HepG2 (cell line): ENCODE data around the gene PCIF1. TPM values are rescaled to one million over a fixed set of nuclear protein-coding genes. Genes with fewer than 3 reads are reported as not detected.
A peak's percentile ranks its signal among the peaks of the same experiment; 100 is the strongest.

Source experiments
- CBX2 ChIP-seq, 2 experiments: fragments of 200-600 bp in 1 of 2; sonication (generic); formaldehyde crosslinking in 1 of 2; IDR thresholded peaks; 2 replicates each; pipeline versions ENCODE4 v1.7.0 to v1.8.1; 2018 to 2022; ENCODE audit warnings: low read depth in 2 of 2, low read length in 1 of 2, mild to moderate bottlenecking in 1 of 2, missing genetic modification reagents in 1 of 2
- CEBPG ChIP-seq: IDR thresholded peaks from 2 replicates; pipeline ENCODE4 v1.6.1; 2016
- NFIC ChIP-seq: IDR thresholded peaks from 2 replicates; pipeline ENCODE4 v1.6.1; 2012; ENCODE audit warnings: mild to moderate bottlenecking, low read length, inconsistent platforms
- SKI ChIP-seq: fragments of 450-650 bp; IDR thresholded peaks from one replicate; pipeline ENCODE4 v1.6.1; 2018; ENCODE audit warnings: mild to moderate bottlenecking; ENCODE audit not compliant: partially characterized antibody
- SSRP1 ChIP-seq: IDR thresholded peaks from 2 replicates; pipeline ENCODE4 v1.6.1; 2016; ENCODE audit warnings: control low read depth
- ZFP36L2 ChIP-seq: sonication (generic); formaldehyde crosslinking; IDR thresholded peaks from 2 replicates; pipeline ENCODE4 v1.4.0; 2020; ENCODE audit warnings: missing genetic modification reagents
- ZMAT5 ChIP-seq: sonication (generic); formaldehyde crosslinking; IDR thresholded peaks from 2 replicates; pipeline ENCODE4 v1.5.0; 2020; ENCODE audit warnings: mild to moderate bottlenecking, low read depth, missing genetic modification reagents, borderline replicate concordance
- ZNF12 ChIP-seq: sonication (generic); formaldehyde crosslinking; IDR thresholded peaks from 2 replicates; pipeline ENCODE4 v1.5.0; 2020; ENCODE audit warnings: missing genetic modification reagents
- ZNF264 ChIP-seq: sonication (generic); formaldehyde crosslinking; IDR thresholded peaks from 2 replicates; pipeline ENCODE4 v1.4.0; 2020; ENCODE audit warnings: missing genetic modification reagents
- ZNF431 ChIP-seq: sonication (generic); formaldehyde crosslinking; IDR thresholded peaks from 2 replicates; pipeline ENCODE4 v1.9.0; 2022; ENCODE audit warnings: missing genetic modification reagents, low read depth, mild to moderate bottlenecking, borderline replicate concordance
- ZNF570 ChIP-seq: sonication (generic); formaldehyde crosslinking; IDR thresholded peaks from 2 replicates; pipeline ENCODE4 v1.4.0; 2020; ENCODE audit warnings: mild to moderate bottlenecking, missing genetic modification reagents, borderline replicate concordance
- polyA plus RNA-seq, 8 experiments: library from polyadenylated mRNA; depleted of rRNA in 3 of 8; stranded (reverse) in 7 of 8; unstranded in 1 of 8; fragments of >200 nt; fragmentation: Illumina TruSeq in 4 of 8; extraction: Trizol in 4 of 8; gene quantifications; 2 replicates each; pipeline versions ENCODE4 v1.2.1 to v1.2.3, GENCODE V29; 2011 to 2016; ENCODE audit warnings: low read depth in 4 of 8, missing spikeins in 1 of 8, mixed read lengths in 1 of 8; ENCODE audit not compliant: insufficient read depth in 1 of 8
- total RNA-seq, 5 experiments: library from RNA; depleted of rRNA; stranded (reverse); fragments of >200 nt; fragmentation: Illumina TruSeq; extraction: Trizol; gene quantifications; 2 replicates each; pipeline ENCODE4 v1.2.3, GENCODE V29; 2016; ENCODE audit warnings: low read depth in 1 of 5
- TF ChIP-seq, protein P1 (sequence below): sonication (generic); formaldehyde crosslinking; IDR thresholded peaks from 2 replicates; pipeline ENCODE4 v1.8.1; 2023; ENCODE audit warnings: mild to moderate bottlenecking, missing genetic modification reagents
- TF ChIP-seq, protein P2 (sequence below): IDR thresholded peaks from 2 replicates; pipeline ENCODE4 v1.6.1; 2016; ENCODE audit warnings: low read depth, missing genetic modification reagents, missing compliant biosample characterization
- TF ChIP-seq, protein P3 (sequence below): sonication (generic); formaldehyde crosslinking; IDR thresholded peaks from 2 replicates; pipeline ENCODE4 v1.5.0; 2020; ENCODE audit warnings: mild to moderate bottlenecking, missing genetic modification reagents, moderate library complexity
- TF ChIP-seq, protein P4 (sequence below): sonication (generic); formaldehyde crosslinking; IDR thresholded peaks from 2 replicates; pipeline ENCODE4 v1.4.0; 2020; ENCODE audit warnings: missing genetic modification reagents

The PCIF1 gene
- total and polyA plus RNA-seq, 2 of the 13 experiments (the other 11 are each of a cell fraction or from before 2014, with no cell fraction given), result 20.9 to 24.4 TPM

DNA sequence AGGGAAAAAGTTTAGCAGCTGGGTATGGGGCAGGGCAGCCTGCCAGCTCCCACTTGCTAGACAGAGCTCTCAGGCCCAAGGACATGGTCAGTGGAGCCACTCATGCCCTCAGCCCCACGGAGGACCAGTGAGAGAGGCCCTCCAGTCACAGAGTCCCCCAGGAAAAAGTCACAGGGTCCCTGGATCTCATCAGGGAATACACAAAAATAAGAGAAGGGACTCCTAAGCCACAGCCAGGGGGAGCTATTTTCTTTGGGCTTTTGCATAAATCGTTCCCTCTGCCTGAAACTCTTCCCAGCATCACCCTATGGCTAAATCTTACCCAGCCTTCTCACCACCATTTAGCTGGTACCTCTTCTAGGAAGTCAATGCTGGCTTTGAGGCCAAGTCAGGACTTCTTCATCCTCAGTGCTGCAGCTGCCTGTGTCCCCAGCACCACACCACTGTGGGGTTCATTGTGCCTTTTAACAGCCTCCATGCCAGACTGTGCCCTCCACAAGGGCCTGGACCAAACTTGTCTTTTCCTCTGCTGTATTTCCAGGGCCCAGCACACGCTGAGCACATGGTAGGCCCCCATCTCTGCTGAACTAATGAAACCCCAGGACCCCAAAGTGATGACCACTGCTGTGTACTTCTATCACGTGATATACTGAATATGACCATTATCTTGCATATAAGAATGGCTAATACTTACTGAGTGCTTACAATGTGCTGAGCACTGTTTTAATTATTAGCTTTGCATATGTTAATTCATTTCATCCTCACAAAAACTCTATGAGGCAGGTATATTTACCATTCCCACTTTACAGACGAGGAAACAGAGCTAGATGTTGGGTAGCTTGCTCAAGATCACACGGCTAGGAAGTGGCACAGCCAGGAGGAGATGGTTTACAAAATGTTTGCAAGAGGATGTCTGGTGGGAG lies 35.5 kb downstream of the PCIF1 start (continued):
- TF ChIP-seq, protein P1, sequence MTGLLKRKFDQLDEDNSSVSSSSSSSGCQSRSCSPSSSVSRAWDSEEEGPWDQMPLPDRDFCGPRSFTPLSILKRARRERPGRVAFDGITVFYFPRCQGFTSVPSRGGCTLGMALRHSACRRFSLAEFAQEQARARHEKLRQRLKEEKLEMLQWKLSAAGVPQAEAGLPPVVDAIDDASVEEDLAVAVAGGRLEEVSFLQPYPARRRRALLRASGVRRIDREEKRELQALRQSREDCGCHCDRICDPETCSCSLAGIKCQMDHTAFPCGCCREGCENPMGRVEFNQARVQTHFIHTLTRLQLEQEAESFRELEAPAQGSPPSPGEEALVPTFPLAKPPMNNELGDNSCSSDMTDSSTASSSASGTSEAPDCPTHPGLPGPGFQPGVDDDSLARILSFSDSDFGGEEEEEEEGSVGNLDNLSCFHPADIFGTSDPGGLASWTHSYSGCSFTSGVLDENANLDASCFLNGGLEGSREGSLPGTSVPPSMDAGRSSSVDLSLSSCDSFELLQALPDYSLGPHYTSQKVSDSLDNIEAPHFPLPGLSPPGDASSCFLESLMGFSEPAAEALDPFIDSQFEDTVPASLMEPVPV (CRISPR knock-in tag), result no peak
- TF ChIP-seq SSRP1 (CRISPR knock-in tag), result no peak
- 0 out of 2 replicates have a peak, but pooled peaks have one; percentile 17 for TF ChIP-seq ZNF12 (CRISPR knock-in tag)
- TF ChIP-seq CEBPG (CRISPR knock-in tag), result no peak
- no peak for TF ChIP-seq NFIC
- TF ChIP-seq, protein P2, sequence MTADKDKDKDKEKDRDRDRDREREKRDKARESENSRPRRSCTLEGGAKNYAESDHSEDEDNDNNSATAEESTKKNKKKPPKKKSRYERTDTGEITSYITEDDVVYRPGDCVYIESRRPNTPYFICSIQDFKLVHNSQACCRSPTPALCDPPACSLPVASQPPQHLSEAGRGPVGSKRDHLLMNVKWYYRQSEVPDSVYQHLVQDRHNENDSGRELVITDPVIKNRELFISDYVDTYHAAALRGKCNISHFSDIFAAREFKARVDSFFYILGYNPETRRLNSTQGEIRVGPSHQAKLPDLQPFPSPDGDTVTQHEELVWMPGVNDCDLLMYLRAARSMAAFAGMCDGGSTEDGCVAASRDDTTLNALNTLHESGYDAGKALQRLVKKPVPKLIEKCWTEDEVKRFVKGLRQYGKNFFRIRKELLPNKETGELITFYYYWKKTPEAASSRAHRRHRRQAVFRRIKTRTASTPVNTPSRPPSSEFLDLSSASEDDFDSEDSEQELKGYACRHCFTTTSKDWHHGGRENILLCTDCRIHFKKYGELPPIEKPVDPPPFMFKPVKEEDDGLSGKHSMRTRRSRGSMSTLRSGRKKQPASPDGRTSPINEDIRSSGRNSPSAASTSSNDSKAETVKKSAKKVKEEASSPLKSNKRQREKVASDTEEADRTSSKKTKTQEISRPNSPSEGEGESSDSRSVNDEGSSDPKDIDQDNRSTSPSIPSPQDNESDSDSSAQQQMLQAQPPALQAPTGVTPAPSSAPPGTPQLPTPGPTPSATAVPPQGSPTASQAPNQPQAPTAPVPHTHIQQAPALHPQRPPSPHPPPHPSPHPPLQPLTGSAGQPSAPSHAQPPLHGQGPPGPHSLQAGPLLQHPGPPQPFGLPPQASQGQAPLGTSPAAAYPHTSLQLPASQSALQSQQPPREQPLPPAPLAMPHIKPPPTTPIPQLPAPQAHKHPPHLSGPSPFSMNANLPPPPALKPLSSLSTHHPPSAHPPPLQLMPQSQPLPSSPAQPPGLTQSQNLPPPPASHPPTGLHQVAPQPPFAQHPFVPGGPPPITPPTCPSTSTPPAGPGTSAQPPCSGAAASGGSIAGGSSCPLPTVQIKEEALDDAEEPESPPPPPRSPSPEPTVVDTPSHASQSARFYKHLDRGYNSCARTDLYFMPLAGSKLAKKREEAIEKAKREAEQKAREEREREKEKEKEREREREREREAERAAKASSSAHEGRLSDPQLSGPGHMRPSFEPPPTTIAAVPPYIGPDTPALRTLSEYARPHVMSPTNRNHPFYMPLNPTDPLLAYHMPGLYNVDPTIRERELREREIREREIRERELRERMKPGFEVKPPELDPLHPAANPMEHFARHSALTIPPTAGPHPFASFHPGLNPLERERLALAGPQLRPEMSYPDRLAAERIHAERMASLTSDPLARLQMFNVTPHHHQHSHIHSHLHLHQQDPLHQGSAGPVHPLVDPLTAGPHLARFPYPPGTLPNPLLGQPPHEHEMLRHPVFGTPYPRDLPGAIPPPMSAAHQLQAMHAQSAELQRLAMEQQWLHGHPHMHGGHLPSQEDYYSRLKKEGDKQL (CRISPR knock-in tag), result no peak
- no peak for TF ChIP-seq ZMAT5
- TF ChIP-seq ZNF570 (CRISPR knock-in tag), result no peak
- TF ChIP-seq, protein P3, sequence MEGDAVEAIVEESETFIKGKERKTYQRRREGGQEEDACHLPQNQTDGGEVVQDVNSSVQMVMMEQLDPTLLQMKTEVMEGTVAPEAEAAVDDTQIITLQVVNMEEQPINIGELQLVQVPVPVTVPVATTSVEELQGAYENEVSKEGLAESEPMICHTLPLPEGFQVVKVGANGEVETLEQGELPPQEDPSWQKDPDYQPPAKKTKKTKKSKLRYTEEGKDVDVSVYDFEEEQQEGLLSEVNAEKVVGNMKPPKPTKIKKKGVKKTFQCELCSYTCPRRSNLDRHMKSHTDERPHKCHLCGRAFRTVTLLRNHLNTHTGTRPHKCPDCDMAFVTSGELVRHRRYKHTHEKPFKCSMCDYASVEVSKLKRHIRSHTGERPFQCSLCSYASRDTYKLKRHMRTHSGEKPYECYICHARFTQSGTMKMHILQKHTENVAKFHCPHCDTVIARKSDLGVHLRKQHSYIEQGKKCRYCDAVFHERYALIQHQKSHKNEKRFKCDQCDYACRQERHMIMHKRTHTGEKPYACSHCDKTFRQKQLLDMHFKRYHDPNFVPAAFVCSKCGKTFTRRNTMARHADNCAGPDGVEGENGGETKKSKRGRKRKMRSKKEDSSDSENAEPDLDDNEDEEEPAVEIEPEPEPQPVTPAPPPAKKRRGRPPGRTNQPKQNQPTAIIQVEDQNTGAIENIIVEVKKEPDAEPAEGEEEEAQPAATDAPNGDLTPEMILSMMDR (CRISPR knock-in tag), result peak; percentile 73
- no peak for TF ChIP-seq SKI
- TF ChIP-seq CBX2 (IDR thresholded peaks at IDR 0.05; ENCODE audit: low read depth, low read length), result no peak
- TF ChIP-seq CBX2 (CRISPR knock-in tag; IDR thresholded peaks at IDR 0.05; ENCODE audit: low read depth), result no peak; the same call in 1 of the 2 replicates
- no peak for TF ChIP-seq ZNF431 (CRISPR knock-in tag)
- TF ChIP-seq, protein P4, sequence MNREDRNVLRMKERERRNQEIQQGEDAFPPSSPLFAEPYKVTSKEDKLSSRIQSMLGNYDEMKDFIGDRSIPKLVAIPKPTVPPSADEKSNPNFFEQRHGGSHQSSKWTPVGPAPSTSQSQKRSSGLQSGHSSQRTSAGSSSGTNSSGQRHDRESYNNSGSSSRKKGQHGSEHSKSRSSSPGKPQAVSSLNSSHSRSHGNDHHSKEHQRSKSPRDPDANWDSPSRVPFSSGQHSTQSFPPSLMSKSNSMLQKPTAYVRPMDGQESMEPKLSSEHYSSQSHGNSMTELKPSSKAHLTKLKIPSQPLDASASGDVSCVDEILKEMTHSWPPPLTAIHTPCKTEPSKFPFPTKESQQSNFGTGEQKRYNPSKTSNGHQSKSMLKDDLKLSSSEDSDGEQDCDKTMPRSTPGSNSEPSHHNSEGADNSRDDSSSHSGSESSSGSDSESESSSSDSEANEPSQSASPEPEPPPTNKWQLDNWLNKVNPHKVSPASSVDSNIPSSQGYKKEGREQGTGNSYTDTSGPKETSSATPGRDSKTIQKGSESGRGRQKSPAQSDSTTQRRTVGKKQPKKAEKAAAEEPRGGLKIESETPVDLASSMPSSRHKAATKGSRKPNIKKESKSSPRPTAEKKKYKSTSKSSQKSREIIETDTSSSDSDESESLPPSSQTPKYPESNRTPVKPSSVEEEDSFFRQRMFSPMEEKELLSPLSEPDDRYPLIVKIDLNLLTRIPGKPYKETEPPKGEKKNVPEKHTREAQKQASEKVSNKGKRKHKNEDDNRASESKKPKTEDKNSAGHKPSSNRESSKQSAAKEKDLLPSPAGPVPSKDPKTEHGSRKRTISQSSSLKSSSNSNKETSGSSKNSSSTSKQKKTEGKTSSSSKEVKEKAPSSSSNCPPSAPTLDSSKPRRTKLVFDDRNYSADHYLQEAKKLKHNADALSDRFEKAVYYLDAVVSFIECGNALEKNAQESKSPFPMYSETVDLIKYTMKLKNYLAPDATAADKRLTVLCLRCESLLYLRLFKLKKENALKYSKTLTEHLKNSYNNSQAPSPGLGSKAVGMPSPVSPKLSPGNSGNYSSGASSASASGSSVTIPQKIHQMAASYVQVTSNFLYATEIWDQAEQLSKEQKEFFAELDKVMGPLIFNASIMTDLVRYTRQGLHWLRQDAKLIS, result no peak
- TF ChIP-seq ZFP36L2 (CRISPR knock-in tag), result no peak
- TF ChIP-seq ZNF264 (CRISPR knock-in tag), result no peak
